Body of pancreas (tissue), 4 donors: Measurements from ENCODE around the gene WDR7. TPM values are rescaled to one million over a fixed set of nuclear protein-coding genes. Genes with fewer than 3 reads are reported as not detected.

Experiments
- ATAC-seq: fragments of 150-250 bp; one replicate; pipeline ENCODE4 v1.9.1; 2016
- DNase-seq, 4 donors: peaks; one replicate each; pipeline ENCODE4 v3.0.0-alpha.2; 2019
- H3K27ac ChIP-seq, 4 donors: fragments of 200-600 bp; sonication (generic); 1 replicate in 3 of 4; 2 replicates in 1 of 4; pipeline versions ENCODE4 v1.5.1 to v1.6.1; 2016 to 2019; ENCODE audit warnings: mild to moderate bottlenecking in 1 of 4, mixed read lengths in 1 of 4, moderate library complexity in 1 of 4
- H3K27me3 ChIP-seq, 2 donors: fragments of 200-600 bp; sonication (generic); one replicate each; pipeline ENCODE4 v1.6.0; 2016; ENCODE audit warnings: mild to moderate bottlenecking in 1 of 2
- H3K36me3 ChIP-seq, 2 donors: fragments of 200-600 bp; sonication (generic); replicated peaks in 1 of 2; 2 replicates each; pipeline ENCODE4 v1.5.1; 2016; ENCODE audit warnings: low read depth in 2 of 2; ENCODE audit not compliant: insufficient read depth in 1 of 2
- H3K4me1 ChIP-seq: fragments of 200-600 bp; sonication (generic); one replicate; pipeline ENCODE4 v1.6.0; 2016
- H3K4me3 ChIP-seq, 2 donors: fragments of 200-600 bp; sonication (generic); 1 replicate in 1 of 2; 2 replicates in 1 of 2; pipeline ENCODE4 v1.5.1; 2016 to 2019
- H3K9me3 ChIP-seq, 3 donors: fragments of 200-600 bp; sonication (generic); 1 replicate in 2 of 3; 2 replicates in 1 of 3; pipeline ENCODE4 v1.5.1; 2016
- POLR2A ChIP-seq, 3 donors: fragments of 450-650 bp; IDR thresholded peaks; one replicate each; pipeline ENCODE4 v1.6.1; 2016; ENCODE audit warnings: antibody characterized with exemption in 3 of 3, mild to moderate bottlenecking in 2 of 3
- WGBS, 2 donors: methylation state at CpG; one replicate each; pipeline ENCODE4 v1.1.5; 2017; 5-methylcytosine and 5-hydroxymethylcytosine counted together
- intact Hi-C: fragments of 100-400 bp; cut with DNase I; formaldehyde crosslinking; loops from one replicate; pipeline ENCODE4 v1.15.1; 2023
- total RNA-seq, 2 donors: library from RNA; depleted of rRNA; stranded (reverse); fragments of >200 nt; gene quantifications; one replicate each; pipeline ENCODE4 v1.1.0, GENCODE V29; 2016
- TF ChIP-seq, protein P1 (sequence below), 7 experiments: fragments of 450-650 bp in 4 of 7; fragments of 200-600 bp in 3 of 7; sonication (generic) in 3 of 7; IDR thresholded peaks; one replicate each; pipeline ENCODE4 v1.5.1; 2016 to 2019; ENCODE audit warnings: antibody characterized with exemption in 7 of 7

Gene WDR7
- total RNA-seq, 2 donors from 2014 or later: 16.3 to 21.4 TPM

DNA sequence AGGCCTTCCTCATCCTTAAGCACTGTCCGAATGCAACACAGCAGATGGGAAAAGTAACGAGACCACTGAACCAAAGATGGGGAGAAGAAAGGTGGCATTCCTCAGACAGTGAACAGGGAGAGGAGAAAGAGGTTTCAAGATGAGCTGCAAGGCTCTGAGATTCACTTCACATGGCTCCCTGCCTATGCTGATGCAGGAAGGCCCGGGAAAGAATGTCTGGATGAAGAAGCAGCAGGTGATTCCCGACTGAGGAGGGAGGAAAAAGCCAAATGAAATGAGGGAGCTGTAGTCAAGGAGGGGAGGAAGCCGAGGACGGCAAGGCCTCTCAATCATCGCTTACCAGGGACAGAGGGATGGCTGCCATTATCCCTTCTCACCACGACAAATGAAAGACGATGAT lies 397.2 kb downstream of the WDR7 start:
- Histone ChIP-seq H3K4me1 (no peaks in the 10 kb centered on the region), H3K9me3 (peaks cover 0 to 6% (median 0%) of the 10 kb centered on the region in 3 donors), H3K4me3 (no peak overlapping the region), H3K36me3 (no peaks in the 10 kb centered on the region), H3K27ac (no peak overlapping the region), H3K27me3 (no peaks in the 10 kb centered on the region)
- TF ChIP-seq POLR2A (IDR thresholded peaks at IDR 0.05): no peak
- TF ChIP-seq, protein P1, sequence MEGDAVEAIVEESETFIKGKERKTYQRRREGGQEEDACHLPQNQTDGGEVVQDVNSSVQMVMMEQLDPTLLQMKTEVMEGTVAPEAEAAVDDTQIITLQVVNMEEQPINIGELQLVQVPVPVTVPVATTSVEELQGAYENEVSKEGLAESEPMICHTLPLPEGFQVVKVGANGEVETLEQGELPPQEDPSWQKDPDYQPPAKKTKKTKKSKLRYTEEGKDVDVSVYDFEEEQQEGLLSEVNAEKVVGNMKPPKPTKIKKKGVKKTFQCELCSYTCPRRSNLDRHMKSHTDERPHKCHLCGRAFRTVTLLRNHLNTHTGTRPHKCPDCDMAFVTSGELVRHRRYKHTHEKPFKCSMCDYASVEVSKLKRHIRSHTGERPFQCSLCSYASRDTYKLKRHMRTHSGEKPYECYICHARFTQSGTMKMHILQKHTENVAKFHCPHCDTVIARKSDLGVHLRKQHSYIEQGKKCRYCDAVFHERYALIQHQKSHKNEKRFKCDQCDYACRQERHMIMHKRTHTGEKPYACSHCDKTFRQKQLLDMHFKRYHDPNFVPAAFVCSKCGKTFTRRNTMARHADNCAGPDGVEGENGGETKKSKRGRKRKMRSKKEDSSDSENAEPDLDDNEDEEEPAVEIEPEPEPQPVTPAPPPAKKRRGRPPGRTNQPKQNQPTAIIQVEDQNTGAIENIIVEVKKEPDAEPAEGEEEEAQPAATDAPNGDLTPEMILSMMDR (IDR thresholded peaks at IDR 0.05): no peak
- intact Hi-C loops: no loop called here
- 48 to 54% methylated on average over 8 to 9 of the region's 9 CpGs for WGBS, 2 donors
- ATAC-seq (no peak), DNase-seq (no peak)

DNA sequence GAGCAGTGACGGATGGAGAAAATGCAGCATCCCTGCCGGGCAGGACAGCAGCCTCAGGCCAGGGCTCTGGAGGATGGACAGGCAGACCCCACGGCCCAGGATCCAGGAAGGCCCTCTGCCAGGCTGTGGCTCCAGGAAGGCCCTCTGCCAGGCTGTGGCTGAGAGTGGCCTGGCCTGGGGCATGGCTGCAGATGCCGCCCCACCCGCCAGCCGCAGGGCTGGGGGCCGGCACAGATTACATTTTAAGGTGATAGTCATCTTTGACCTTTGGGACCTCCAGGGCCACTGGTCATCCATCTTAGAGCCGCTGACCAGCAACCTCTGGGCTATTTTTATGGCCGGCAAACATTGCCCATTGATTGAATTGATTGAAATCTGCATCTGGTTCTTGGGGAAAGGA lies 397.7 kb downstream of the WDR7 start:
- TF ChIP-seq POLR2A (IDR thresholded peaks at IDR 0.05): no peak
- TF ChIP-seq, protein P1 (IDR thresholded peaks at IDR 0.05): no peak
- Histone ChIP-seq H3K27ac (no peak overlapping the region), H3K36me3 (no peaks in the 10 kb centered on the region), H3K9me3 (peaks cover 0 to 1% (median 0%) of the 10 kb centered on the region in 3 donors), H3K27me3 (no peaks in the 10 kb centered on the region), H3K4me1 (no peaks in the 10 kb centered on the region), H3K4me3 (no peak overlapping the region)
- intact Hi-C loops: no loop called here
- DNase-seq: no peak
- ATAC-seq: no peak
- 26 to 52% methylated on average over 4 to 9 of the region's 9 CpGs for WGBS, 2 donors

DNA sequence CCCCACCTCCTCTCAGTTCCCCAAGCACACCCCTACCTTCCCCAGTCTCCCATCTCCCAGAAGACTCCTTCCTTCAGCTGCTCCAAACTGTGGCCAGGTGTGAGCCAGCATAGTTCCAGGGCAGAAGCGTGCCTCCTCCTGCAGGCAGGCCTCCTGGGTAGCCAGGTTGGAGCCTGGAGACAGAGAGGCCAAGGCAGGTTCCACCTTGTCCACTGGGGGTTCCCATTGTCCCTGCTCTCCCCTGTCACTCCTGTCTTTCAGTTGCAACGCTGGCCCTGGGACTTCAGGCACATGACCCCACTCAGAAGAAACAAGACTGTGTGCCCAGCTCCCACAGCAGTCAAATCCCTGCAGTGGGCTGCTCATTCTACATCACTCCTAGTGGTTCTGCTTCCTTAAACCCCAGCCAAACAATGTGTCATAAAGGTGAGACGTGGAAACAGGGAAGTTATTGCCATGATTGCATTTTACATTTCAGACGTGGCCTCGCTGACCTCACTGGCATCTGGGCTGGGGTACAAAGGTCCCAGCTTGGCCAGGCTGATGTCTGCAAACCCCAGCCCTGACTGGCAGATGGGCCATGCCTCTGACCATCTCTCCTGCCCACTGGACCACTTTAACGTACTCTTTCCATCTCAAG lies 399.3 kb downstream of the WDR7 start:
- TF ChIP-seq POLR2A (IDR thresholded peaks at IDR 0.05): no peak
- TF ChIP-seq, protein P1 (IDR thresholded peaks at IDR 0.05): no peak
- no peaks in the 10 kb centered on the region for H3K36me3 ChIP-seq
- no peaks in the 10 kb centered on the region for H3K4me1 ChIP-seq
- 39 to 46% methylated on average over 5 to 6 of the region's 6 CpGs for WGBS, 2 donors
- peak overlapping the region in 1 of 4 donors; percentile 30 for H3K27ac ChIP-seq
- ATAC-seq: peak; percentile 62
- no peaks in the 10 kb centered on the region for H3K27me3 ChIP-seq
- DNase-seq: peak in 1 of 4 donors; percentile 13
- H3K4me3 ChIP-seq: no peak overlapping the region
- H3K9me3 ChIP-seq: no peaks in the 10 kb centered on the region
- intact Hi-C loops: no loop called here

DNA sequence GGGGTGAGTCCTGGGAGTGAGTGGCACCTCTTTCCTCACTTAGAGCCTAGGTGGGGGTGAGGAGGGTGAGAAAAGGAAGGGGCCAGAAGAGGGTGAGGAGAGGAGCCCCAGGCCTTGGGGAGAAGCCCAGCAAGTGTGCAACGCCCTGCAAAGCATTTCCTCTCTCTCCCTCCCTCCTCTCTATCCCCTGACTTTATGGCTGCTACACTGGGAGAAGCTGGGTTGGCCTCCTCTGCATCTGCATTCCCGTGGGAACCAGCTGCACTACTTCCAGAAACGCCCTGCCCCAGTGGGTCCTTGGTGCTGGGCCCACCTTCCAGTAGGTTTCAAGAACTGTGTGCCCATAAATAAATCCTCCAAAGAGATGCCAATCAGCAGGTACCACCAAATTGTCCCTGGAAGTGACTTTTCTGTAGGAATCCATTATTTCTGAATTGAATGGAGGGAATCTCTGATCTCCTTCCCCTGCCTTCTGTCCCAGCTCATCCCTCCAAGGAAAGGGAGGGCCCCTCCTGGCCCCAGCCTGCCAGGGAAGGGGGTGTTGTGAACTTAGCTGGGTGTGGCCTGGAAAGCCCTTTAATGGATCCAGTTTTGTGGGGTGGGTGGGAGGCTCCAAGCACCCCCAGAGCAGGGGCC lies 400.0 kb downstream of the WDR7 start:
- H3K27me3 ChIP-seq: no peaks in the 10 kb centered on the region
- peak overlapping the region in 1 of 4 donors; percentile 30 for H3K27ac ChIP-seq
- intact Hi-C loops: no loop called here
- DNase-seq (no peak), ATAC-seq (peak; percentile 6)
- no peaks in the 10 kb centered on the region for H3K9me3 ChIP-seq
- H3K4me3 ChIP-seq: no peak overlapping the region
- H3K36me3 ChIP-seq: no peaks in the 10 kb centered on the region
- H3K4me1 ChIP-seq: no peaks in the 10 kb centered on the region
- no peak for TF ChIP-seq POLR2A (IDR thresholded peaks at IDR 0.05)
- TF ChIP-seq, protein P1 (IDR thresholded peaks at IDR 0.05): no peak
- 33 to 56% methylated on average over 3 of the region's 3 CpGs for WGBS, 2 donors

DNA sequence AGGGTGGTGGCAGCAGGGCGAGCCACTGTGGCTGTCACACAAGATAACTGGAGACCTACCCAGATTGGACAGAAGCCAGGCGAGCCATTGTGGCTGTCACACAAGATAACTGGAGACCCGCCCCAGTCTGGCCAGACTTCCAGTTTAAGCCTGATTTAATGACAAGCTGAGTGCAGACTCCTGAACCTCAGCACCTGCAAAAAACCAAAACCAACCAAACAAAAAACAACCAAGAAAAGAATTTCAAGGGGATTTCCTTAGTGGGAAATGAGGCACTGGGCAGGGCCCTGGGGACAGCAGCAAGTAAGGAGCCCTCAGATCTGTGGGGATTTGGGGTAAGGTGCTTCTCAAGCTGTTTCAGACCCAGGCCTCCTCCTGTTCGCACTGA lies 400.5 kb downstream of the WDR7 start:
- Histone ChIP-seq H3K4me3 (no peak overlapping the region), H3K36me3 (no peaks in the 10 kb centered on the region), H3K9me3 (no peaks in the 10 kb centered on the region), H3K4me1 (no peaks in the 10 kb centered on the region), H3K27ac (no peak overlapping the region), H3K27me3 (no peaks in the 10 kb centered on the region)
- intact Hi-C loops: no loop called here
- ATAC-seq (no peak), DNase-seq (no peak)
- TF ChIP-seq, protein P1 (IDR thresholded peaks at IDR 0.05): no peak
- TF ChIP-seq POLR2A (IDR thresholded peaks at IDR 0.05): no peak
- 75 to 83% methylated on average over 4 of the region's 4 CpGs for WGBS, 2 donors
